SK-N-SH treated with all-trans-retinoic acid at 6 μM for 48 hours (cell line): ENCODE measurements around the gene EDN1.

ENCODE experiments used
- ESRRG ChIP-seq: fragments of 250-450 bp; sonication (Bioruptor Pico); IDR thresholded peaks from 2 replicates; pipeline ENCODE4 v1.6.1; 2021; ENCODE audit warnings: mild to moderate bottlenecking
- OSR1 ChIP-seq: fragments of 250-450 bp; sonication (Bioruptor Pico); IDR thresholded peaks from 2 replicates; pipeline ENCODE4 v1.8.0; 2022; ENCODE audit warnings: moderate library complexity, mild to moderate bottlenecking, inconsistent platforms
- SNAI2 ChIP-seq: fragments of 250-450 bp; sonication (Bioruptor Pico); IDR thresholded peaks from 2 replicates; pipeline ENCODE4 v1.5.0; 2020; ENCODE audit warnings: mild to moderate bottlenecking, moderate library complexity
- ZC3H10 ChIP-seq: fragments of 250-450 bp; sonication (Bioruptor Pico); IDR thresholded peaks from 2 replicates; pipeline ENCODE4 v1.5.1; 2021; ENCODE audit warnings: mild to moderate bottlenecking, moderate library complexity
- ZFP3 ChIP-seq: fragments of 250-450 bp; sonication (Bioruptor Pico); IDR thresholded peaks from 2 replicates; pipeline ENCODE4 v1.5.0; 2020; ENCODE audit warnings: mild to moderate bottlenecking, moderate library complexity
- ZFP30 ChIP-seq: fragments of 450-650 bp; formaldehyde crosslinking; IDR thresholded peaks from 2 replicates; pipeline ENCODE4 v1.5.0; 2022; ENCODE audit warnings: mild to moderate bottlenecking, moderate library complexity
- ZNF70 ChIP-seq: fragments of 450-650 bp; formaldehyde crosslinking; IDR thresholded peaks from 2 replicates; pipeline ENCODE4 v1.5.0; 2020; ENCODE audit warnings: mild to moderate bottlenecking, moderate library complexity
- TF ChIP-seq, protein P1 (sequence below): fragments of 250-450 bp; sonication (Bioruptor Pico); IDR thresholded peaks from 2 replicates; pipeline ENCODE4 v1.5.0; 2020; ENCODE audit warnings: mild to moderate bottlenecking, moderate library complexity
- TF ChIP-seq, protein P2 (sequence below): fragments of 250-450 bp; sonication (Bioruptor Pico); IDR thresholded peaks from 2 replicates; pipeline ENCODE4 v1.8.0; 2021; ENCODE audit warnings: low read depth, mild to moderate bottlenecking, moderate library complexity, borderline replicate concordance

DNA sequence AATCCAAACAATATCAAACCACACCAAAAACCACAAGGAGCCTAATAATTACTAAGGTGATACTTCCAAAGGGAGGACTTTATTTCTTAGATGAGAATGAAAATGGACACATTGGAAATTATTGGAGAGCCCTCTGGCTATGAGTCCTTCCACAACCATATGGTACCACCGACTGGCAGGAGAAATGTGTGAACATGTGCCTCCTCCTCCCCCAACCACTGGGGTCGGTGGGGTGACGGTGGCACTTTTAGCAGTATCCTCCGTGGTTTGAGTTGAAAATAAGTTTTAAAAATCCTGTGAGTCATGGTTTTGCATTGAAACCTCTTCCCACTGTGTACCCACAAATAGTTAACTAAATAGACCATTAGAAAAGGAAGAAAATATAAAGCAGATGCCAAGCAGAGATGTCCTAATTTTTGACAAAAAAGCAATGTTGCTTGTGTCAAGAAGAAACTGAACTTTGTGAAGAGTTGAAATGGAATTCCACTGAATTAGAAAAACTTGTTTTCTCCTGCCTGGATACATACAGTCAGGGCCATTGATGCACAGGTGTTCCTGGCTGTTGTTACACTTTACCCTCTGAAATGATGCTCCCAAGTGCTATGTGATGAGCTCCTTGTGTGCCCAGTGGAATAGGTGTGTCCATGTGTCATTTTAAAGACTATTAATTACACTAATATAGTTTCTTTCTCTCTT lies 3.2 kb downstream of the EDN1 start:
- no peak for TF ChIP-seq SNAI2 (CRISPR knock-in tag)
- no peak for TF ChIP-seq ZFP3
- TF ChIP-seq ZNF70 (CRISPR knock-in tag) = no peak
- TF ChIP-seq ZFP30 (CRISPR knock-in tag) = no peak
- TF ChIP-seq ZC3H10 (CRISPR knock-in tag) = no peak
- no peak for TF ChIP-seq OSR1
- TF ChIP-seq, protein P1, sequence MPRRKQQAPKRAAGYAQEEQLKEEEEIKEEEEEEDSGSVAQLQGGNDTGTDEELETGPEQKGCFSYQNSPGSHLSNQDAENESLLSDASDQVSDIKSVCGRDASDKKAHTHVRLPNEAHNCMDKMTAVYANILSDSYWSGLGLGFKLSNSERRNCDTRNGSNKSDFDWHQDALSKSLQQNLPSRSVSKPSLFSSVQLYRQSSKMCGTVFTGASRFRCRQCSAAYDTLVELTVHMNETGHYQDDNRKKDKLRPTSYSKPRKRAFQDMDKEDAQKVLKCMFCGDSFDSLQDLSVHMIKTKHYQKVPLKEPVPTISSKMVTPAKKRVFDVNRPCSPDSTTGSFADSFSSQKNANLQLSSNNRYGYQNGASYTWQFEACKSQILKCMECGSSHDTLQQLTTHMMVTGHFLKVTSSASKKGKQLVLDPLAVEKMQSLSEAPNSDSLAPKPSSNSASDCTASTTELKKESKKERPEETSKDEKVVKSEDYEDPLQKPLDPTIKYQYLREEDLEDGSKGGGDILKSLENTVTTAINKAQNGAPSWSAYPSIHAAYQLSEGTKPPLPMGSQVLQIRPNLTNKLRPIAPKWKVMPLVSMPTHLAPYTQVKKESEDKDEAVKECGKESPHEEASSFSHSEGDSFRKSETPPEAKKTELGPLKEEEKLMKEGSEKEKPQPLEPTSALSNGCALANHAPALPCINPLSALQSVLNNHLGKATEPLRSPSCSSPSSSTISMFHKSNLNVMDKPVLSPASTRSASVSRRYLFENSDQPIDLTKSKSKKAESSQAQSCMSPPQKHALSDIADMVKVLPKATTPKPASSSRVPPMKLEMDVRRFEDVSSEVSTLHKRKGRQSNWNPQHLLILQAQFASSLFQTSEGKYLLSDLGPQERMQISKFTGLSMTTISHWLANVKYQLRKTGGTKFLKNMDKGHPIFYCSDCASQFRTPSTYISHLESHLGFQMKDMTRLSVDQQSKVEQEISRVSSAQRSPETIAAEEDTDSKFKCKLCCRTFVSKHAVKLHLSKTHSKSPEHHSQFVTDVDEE (CRISPR knock-in tag) = no peak
- TF ChIP-seq ESRRG (CRISPR knock-in tag) = no peak
- TF ChIP-seq, protein P2, sequence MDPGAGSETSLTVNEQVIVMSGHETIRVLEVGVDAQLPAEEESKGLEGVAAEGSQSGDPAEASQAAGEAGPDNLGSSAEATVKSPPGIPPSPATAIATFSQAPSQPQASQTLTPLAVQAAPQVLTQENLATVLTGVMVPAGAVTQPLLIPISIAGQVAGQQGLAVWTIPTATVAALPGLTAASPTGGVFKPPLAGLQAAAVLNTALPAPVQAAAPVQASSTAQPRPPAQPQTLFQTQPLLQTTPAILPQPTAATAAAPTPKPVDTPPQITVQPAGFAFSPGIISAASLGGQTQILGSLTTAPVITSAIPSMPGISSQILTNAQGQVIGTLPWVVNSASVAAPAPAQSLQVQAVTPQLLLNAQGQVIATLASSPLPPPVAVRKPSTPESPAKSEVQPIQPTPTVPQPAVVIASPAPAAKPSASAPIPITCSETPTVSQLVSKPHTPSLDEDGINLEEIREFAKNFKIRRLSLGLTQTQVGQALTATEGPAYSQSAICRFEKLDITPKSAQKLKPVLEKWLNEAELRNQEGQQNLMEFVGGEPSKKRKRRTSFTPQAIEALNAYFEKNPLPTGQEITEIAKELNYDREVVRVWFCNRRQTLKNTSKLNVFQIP (CRISPR knock-in tag) = no peak
